ENCODE data around the gene ABCG2.

GRCh38 chr4:88147799-88148217 is 10.6 kb downstream of the ABCG2 start:
- TF ChIP-seq BACH1 (IDR thresholded peaks at IDR 0.05; ENCODE audit: low read length) (no peak), RAD21 (IDR thresholded peaks at IDR 0.05 in 1 of 2, conservative IDR thresholded peaks at IDR 0.05 in 1 of 2; ENCODE audit: low read depth in 2 of 2, low read length in 2 of 2) (no peak), POLR2A (IDR thresholded peaks at IDR 0.05; ENCODE audit: control extremely low read depth in 1 of 2, low read depth in 2 of 2, low read length in 2 of 2) (no peak), TAF7 (optimal IDR thresholded peaks at IDR 0.05; ENCODE audit: borderline replicate concordance, low read depth, low read length) (no peak), POLR2AphosphoS5 (IDR thresholded peaks at IDR 0.05; ENCODE audit: low read depth, low read length) (no peak), CREB1 (IDR thresholded peaks at IDR 0.05) (no peak)
- TF ChIP-seq, protein P1, sequence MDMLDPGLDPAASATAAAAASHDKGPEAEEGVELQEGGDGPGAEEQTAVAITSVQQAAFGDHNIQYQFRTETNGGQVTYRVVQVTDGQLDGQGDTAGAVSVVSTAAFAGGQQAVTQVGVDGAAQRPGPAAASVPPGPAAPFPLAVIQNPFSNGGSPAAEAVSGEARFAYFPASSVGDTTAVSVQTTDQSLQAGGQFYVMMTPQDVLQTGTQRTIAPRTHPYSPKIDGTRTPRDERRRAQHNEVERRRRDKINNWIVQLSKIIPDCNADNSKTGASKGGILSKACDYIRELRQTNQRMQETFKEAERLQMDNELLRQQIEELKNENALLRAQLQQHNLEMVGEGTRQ (IDR thresholded peaks at IDR 0.05; ENCODE audit: low read length), result no peak
- TF ChIP-seq, protein P2, sequence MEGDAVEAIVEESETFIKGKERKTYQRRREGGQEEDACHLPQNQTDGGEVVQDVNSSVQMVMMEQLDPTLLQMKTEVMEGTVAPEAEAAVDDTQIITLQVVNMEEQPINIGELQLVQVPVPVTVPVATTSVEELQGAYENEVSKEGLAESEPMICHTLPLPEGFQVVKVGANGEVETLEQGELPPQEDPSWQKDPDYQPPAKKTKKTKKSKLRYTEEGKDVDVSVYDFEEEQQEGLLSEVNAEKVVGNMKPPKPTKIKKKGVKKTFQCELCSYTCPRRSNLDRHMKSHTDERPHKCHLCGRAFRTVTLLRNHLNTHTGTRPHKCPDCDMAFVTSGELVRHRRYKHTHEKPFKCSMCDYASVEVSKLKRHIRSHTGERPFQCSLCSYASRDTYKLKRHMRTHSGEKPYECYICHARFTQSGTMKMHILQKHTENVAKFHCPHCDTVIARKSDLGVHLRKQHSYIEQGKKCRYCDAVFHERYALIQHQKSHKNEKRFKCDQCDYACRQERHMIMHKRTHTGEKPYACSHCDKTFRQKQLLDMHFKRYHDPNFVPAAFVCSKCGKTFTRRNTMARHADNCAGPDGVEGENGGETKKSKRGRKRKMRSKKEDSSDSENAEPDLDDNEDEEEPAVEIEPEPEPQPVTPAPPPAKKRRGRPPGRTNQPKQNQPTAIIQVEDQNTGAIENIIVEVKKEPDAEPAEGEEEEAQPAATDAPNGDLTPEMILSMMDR (IDR thresholded peaks at IDR 0.05; ENCODE audit: control extremely low read depth in 1 of 3, insufficient read depth in 1 of 3, low read depth in 1 of 3, low read length in 3 of 3), result no peak
